Gastrocnemius medialis (tissue), 4 donors: ENCODE measurements around the gene WDR20. TPM values are rescaled to one million over a fixed set of nuclear protein-coding genes. Genes with fewer than 3 reads are reported as not detected.
"Not testable (repeated sequence)": the region's sequence is repeated elsewhere in the genome, so short reads cannot be mapped to it uniquely, and the experiment has no call there.

Experiments
- ATAC-seq, 2 donors: fragments of 150-250 bp; one replicate each; pipeline ENCODE4 v1.9.1; 2016
- DNase-seq, 2 donors: peaks; one replicate each; pipeline ENCODE4 v3.0.0-alpha.2; 2019
- H3K27ac ChIP-seq, 4 donors: fragments of 200-600 bp; sonication (generic); 1 replicate in 1 of 4; 2 replicates in 3 of 4; pipeline ENCODE4 v1.5.1; 2016 to 2018; ENCODE audit warnings: mild to moderate bottlenecking in 2 of 4, moderate library complexity in 1 of 4
- H3K27me3 ChIP-seq, 3 donors: fragments of 200-600 bp; sonication (generic) in 2 of 3; 1 replicate in 1 of 3; 2 replicates in 2 of 3; pipeline versions ENCODE4 v1.5.1 to v1.6.0; 2016 to 2019; ENCODE audit warnings: mild to moderate bottlenecking in 1 of 3, moderate library complexity in 1 of 3
- H3K36me3 ChIP-seq, 2 donors: fragments of 200-600 bp; sonication (generic) in 1 of 2; one replicate each; pipeline ENCODE4 v1.5.1; 2017 to 2018
- H3K4me1 ChIP-seq, 2 donors: fragments of 200-600 bp; sonication (generic) in 1 of 2; one replicate each; pipeline ENCODE4 v1.5.1; 2016 to 2017; ENCODE audit warnings: mild to moderate bottlenecking in 2 of 2
- H3K4me3 ChIP-seq, 4 donors: fragments of 200-600 bp; sonication (generic) in 3 of 4; 1 replicate in 1 of 4; 2 replicates in 3 of 4; pipeline ENCODE4 v1.5.1; 2016 to 2019; ENCODE audit warnings: mild to moderate bottlenecking in 2 of 4
- H3K9me3 ChIP-seq, 3 donors: fragments of 200-600 bp; sonication (generic) in 2 of 3; 1 replicate in 1 of 3; 2 replicates in 2 of 3; pipeline ENCODE4 v1.5.1; 2016 to 2019
- POLR2A ChIP-seq, 2 donors: fragments of 450-650 bp; IDR thresholded peaks; one replicate each; pipeline ENCODE4 v1.6.1; 2017; ENCODE audit warnings: antibody characterized with exemption in 2 of 2, mild to moderate bottlenecking in 2 of 2, moderate library complexity in 2 of 2
- in situ Hi-C, 4 donors: fragments of 200-750 bp; cut with MboI; loops; one replicate each; pipeline versions ENCODE4 v1.15.0 to v1.8.0; 2017; ENCODE audit warnings: low sequenced_read_pairs in 4 of 4
- intact Hi-C: fragments of 100-400 bp; cut with DNase I; formaldehyde crosslinking; loops from one replicate; pipeline ENCODE4 v1.15.1; 2023; ENCODE audit warnings: low total_unique reads
- total RNA-seq, 4 donors: library from RNA; depleted of rRNA; stranded (reverse); fragments of >200 nt; gene quantifications; one replicate each; pipeline versions ENCODE4 v1.1.0 to v1.2.3, GENCODE V29; 2016
- TF ChIP-seq, protein P1 (sequence below), 5 experiments: fragments of 450-650 bp in 3 of 5; fragments of 200-600 bp in 2 of 5; sonication (generic) in 2 of 5; IDR thresholded peaks in 4 of 5; conservative IDR thresholded peaks in 1 of 5; 1 replicate in 4 of 5; 2 replicates in 1 of 5; pipeline ENCODE4 v1.5.1; 2016 to 2019; ENCODE audit warnings: antibody characterized with exemption in 5 of 5, mild to moderate bottlenecking in 3 of 5, moderate library complexity in 3 of 5

The WDR20 gene
- total RNA-seq, 4 donors from 2014 or later, result 18.1 to 49.7 (median 21.0) TPM

DNA sequence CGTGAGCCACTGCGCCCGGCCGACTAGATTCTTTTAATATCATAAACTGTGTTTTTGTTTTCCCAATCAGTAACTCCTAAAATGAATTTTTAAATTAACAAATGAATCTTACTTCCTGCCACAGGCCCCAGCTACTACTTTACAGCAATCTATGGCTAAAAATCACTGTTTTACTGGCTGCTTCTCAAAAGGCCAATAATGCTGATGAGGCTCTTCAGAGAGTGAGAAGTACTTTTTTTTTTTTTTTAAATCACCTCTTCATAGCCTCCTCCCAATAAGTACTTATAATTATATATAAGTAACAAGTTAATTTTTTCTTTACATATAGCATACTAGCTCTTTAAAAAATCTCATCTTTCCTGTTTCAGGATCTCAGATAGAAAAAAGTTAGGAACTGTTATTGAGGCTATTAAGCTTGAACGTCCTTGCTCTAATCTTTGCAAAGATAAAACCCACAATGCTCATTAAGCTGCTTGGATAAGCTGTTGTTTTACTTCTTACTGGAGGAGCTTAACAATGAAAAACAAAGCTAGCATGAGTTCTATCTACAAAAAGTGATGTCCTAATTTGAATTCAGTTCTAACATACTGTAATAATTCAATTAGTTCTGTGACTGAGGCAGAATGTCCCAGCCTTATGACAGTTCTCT, 12.8 kb upstream of the WDR20 start:
- DNase-seq (no peak), ATAC-seq (no peak)
- intact Hi-C loops, result no loop called here
- in situ Hi-C loops, result loop anchor here in 1 of 4 donors (25.0 kb wide), 1 partner anchor 185 kb away; the partner anchor contains the start of genes MOK and ZNF839
- H3K9me3 ChIP-seq, result no peaks in the 10 kb centered on the region
- no peak overlapping the region for H3K27ac ChIP-seq
- no peaks in the 10 kb centered on the region for H3K27me3 ChIP-seq
- H3K4me3 ChIP-seq, result no peak overlapping the region
- no peaks in the 10 kb centered on the region for H3K4me1 ChIP-seq
- no peaks in the 10 kb centered on the region for H3K36me3 ChIP-seq
- no peak for TF ChIP-seq POLR2A (IDR thresholded peaks at IDR 0.05)
- TF ChIP-seq, protein P1, sequence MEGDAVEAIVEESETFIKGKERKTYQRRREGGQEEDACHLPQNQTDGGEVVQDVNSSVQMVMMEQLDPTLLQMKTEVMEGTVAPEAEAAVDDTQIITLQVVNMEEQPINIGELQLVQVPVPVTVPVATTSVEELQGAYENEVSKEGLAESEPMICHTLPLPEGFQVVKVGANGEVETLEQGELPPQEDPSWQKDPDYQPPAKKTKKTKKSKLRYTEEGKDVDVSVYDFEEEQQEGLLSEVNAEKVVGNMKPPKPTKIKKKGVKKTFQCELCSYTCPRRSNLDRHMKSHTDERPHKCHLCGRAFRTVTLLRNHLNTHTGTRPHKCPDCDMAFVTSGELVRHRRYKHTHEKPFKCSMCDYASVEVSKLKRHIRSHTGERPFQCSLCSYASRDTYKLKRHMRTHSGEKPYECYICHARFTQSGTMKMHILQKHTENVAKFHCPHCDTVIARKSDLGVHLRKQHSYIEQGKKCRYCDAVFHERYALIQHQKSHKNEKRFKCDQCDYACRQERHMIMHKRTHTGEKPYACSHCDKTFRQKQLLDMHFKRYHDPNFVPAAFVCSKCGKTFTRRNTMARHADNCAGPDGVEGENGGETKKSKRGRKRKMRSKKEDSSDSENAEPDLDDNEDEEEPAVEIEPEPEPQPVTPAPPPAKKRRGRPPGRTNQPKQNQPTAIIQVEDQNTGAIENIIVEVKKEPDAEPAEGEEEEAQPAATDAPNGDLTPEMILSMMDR (IDR thresholded peaks at IDR 0.05 in 4 of 5, conservative IDR thresholded peaks at IDR 0.05 in 1 of 5), result no peak

DNA sequence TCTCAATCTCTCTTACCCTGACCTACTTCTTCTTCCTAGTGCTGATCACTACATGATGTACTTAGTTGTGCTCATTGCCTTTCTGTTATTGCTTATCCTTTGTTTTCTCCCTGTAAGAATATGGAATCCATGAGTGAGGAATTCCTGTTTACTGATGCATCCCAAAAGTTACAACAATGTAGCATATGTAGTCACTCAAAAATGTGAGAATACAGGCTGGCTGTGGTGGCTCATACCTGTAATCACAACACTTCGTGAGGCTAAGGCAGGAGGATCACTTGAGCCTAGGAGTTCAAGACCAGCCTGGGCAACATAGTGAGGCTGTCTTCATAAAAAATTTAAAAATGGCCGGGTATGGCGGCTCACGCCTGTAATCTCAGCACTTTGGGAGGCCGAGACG, 8.0 kb upstream of the WDR20 start:
- Histone ChIP-seq H3K27me3 (no peaks in the 10 kb centered on the region), H3K4me1 (no peaks in the 10 kb centered on the region), H3K27ac (no peak overlapping the region), H3K4me3 (no peak overlapping the region), H3K9me3 (no peaks in the 10 kb centered on the region), H3K36me3 (no peaks in the 10 kb centered on the region)
- no peak for TF ChIP-seq POLR2A (IDR thresholded peaks at IDR 0.05)
- TF ChIP-seq, protein P1 (IDR thresholded peaks at IDR 0.05 in 4 of 5, conservative IDR thresholded peaks at IDR 0.05 in 1 of 5), result no peak
- intact Hi-C loops (no loop called here), in situ Hi-C loops (loop anchor here in 1 of 4 donors (25.0 kb wide), 1 partner anchor 181 kb away; the partner anchor contains the start of genes MOK and ZNF839)
- no peak for DNase-seq
- no peak for ATAC-seq

DNA sequence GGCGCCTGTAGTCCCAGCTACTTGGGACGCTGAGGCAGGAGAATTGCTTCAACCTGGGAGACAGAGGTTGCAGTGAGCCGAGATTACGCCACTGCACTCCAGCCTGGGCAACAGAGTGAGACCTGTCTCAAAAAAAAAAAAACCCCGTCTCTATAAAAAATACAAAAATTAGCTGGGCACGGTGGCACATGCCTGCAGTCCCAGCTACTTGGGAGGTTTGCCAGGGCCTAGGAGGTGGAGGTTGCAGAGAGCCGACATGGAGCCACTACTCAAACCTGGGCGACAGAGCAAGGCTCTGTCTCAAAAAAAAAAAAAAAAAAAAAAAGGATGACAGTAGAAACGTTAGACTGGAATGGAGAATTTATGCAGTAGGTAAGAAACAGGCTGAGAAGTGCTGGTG, 5.7 kb upstream of the WDR20 start:
- in situ Hi-C loops, result loop anchor here in 1 of 4 donors (25.0 kb wide), 1 partner anchor 178 kb away; the partner anchor contains the start of genes MOK and ZNF839
- H3K27ac ChIP-seq, intact Hi-C loops, H3K4me3 ChIP-seq, H3K36me3 ChIP-seq, DNase-seq, ATAC-seq, H3K4me1 ChIP-seq, H3K27me3 ChIP-seq, H3K9me3 ChIP-seq: not testable (repeated sequence)

DNA sequence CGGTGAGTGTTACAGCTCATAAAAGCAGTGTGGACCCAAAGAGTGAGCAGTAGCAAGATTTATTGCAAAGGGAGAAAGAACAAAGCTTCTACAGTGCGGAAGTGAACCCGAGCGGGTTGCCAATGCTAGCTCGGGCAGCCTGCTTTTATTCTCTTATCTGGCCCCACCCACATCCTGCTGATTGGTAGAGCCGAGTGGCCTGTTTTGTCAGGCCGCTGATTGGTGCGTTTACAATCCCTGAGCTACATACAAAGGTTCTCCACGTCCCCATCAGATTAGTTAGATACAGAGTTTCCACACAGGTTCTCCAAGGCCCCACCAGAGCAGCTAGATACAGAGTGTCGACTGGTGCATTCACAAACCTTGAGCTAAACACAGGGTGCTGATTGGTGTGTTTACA, 5.0 kb upstream of the WDR20 start:
- H3K4me1 ChIP-seq, H3K27me3 ChIP-seq, intact Hi-C loops, ATAC-seq, H3K27ac ChIP-seq, H3K4me3 ChIP-seq, DNase-seq, H3K9me3 ChIP-seq, H3K36me3 ChIP-seq: not testable (repeated sequence)
- in situ Hi-C loops, result loop anchor here in 1 of 4 donors (25.0 kb wide), 1 partner anchor 178 kb away; the partner anchor contains the start of genes MOK and ZNF839

DNA sequence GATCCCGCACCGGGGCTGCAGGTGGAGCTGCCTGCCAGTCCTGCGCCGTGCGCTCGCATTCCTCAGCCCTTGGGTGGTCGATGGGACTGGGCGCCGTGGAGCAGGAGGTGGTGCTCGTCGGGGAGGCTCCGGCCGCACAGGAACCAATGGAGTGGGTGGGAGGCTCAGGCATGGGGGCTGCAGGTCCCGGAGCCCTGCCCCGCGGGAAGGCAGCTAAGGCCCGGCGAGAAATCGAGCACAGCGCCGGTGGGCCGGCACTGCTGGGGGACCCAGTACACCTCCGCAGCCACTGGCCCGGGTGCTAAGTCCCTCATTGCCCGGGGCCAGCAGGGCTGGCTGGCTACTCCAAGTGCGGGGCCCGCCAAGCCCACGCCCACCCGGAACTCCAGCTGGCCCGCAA, 4.2 kb upstream of the WDR20 start:
- intact Hi-C loops, ATAC-seq, H3K27ac ChIP-seq, H3K36me3 ChIP-seq, H3K4me3 ChIP-seq, H3K4me1 ChIP-seq, DNase-seq, H3K9me3 ChIP-seq, H3K27me3 ChIP-seq: not testable (repeated sequence)
- in situ Hi-C loops, result loop anchor here in 1 of 4 donors (25.0 kb wide), 1 partner anchor 177 kb away; the partner anchor contains the start of genes MOK and ZNF839

DNA sequence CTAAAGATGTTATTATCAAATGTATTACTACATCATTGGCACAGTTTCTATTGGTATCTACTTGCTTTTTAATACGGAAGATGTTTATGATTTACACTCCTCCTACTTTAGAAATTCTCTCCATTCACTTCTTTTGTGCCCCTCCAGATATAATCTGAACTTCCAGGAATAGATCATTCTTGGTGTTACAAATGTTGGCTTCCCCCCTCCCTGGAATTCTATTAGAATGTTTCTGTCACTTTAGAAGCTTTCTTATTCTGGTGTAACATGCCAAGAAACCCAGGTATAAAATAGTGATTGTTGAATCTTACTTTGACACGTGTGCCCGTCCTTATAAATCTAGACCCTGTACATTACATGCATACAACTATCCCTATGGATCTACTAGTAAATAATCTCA, 1.2 kb upstream of the WDR20 start:
- DNase-seq, result no peak
- peak overlapping the region; percentile 63 to 99 (median 87) for H3K4me3 ChIP-seq
- no peaks in the 10 kb centered on the region for H3K36me3 ChIP-seq
- H3K4me1 ChIP-seq, result peaks cover 20 to 25% of the 10 kb centered on the region in 2 donors
- H3K27ac ChIP-seq, result peak overlapping the region in 1 of 4 donors; percentile 91
- no peak for ATAC-seq
- no peak for TF ChIP-seq POLR2A (IDR thresholded peaks at IDR 0.05)
- TF ChIP-seq, protein P1 (IDR thresholded peaks at IDR 0.05 in 4 of 5, conservative IDR thresholded peaks at IDR 0.05 in 1 of 5), result no peak
- intact Hi-C loops, result loop anchor here (2.0 kb wide), 1 partner anchor 70 kb away; no protein-coding TSS in a partner anchor
- no peaks in the 10 kb centered on the region for H3K9me3 ChIP-seq
- H3K27me3 ChIP-seq, result no peaks in the 10 kb centered on the region
- in situ Hi-C loops, result loop anchor here in 1 of 4 donors (25.0 kb wide), 1 partner anchor 174 kb away; the partner anchor contains the start of genes MOK and ZNF839
